GM18519 (cell line): ENCODE data around the gene ENPP3.

Source experiments
- ATAC-seq: cut with Tn5 transposase; IDR thresholded peaks from one replicate; pipeline ENCODE4 v1.9.1; 2021; ENCODE audit warnings: mild to moderate bottlenecking, moderate library complexity; ENCODE audit not compliant: unreplicated experiment, low FRiP score

The ENPP3 gene

DNA sequence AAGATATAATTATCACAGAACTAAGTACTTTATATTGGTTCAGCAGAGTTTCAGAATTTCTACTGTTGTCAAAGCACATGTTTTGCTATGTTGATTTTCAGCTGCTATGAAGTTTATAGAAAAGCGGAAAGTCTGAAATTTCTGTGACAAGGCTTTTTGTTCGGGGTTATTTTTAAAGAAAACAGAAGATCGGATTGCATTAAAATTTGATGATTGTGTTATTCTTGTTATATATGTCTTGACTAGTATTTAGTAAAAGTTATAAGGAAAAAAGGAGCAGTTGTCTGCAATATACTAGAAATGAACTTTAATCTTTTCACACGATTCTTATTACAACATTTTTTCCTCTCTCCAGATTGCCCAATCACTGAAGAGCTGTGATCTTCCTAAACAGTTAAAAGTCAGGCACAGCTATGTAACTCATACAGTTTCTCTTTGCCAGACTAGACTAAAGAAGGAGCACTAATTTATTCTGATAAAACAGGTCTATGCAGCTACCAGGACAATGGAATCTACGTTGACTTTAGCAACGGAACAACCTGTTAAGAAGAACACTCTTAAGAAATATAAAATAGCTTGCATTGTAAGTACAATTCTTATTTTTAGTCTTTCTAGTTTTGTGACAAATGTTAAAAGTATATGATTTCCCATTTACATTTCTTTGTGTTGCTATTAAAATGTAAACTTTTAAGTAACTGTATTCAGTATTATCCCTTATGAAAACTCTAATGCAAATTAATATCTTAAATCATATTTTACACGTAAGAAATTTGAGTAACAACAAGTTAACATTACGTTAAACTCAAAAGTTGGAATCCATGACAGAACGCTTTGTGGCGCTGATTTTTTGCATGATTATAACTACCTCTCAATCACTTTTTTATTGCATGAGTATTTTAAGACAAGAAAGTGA is at the start of gene ENPP3:
ENPP3 (plus strand) TSS at position 423 of the 913 bp plus-strand sequence; CDS start at position 506, 83 bp downstream.
- ATAC-seq, result no peak

DNA sequence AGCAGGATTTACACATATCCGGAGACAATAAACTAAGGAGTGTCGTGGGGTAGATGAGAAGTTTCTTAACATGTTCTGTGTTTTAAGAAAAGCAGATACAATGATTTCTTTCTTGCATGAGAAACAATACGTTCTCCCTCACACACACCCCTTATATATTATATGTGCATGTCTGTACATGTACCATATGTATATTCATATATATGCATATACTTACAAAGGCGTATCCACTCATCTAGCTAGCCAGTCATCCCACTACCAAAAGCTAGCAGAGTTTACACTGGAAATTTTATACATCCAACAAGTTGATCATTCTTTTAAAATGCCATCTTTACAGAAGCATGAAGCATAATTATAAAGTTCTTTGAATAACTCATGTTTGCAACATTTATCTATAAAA is 49.2 kb upstream of the ENPP3 start:
- ATAC-seq, result no peak

DNA sequence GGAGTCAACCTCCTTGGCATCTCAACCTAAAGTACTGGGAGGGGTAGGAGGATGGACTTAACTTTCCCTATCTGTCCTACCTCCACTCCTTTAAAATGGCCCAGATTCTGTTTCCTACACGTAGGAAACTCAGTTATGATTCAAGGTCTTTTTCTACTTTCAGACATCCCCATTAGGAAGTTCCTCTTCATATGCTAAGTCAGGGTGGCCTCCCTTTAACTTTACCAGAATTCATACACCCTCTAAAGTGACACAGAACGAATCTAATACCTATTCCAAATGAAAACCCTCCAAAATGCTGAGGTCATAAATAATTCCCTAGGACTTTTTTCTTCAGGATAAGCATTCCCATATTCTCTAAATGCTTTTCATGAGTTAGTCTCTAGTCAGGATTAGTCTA is 48.5 kb upstream of the ENPP3 start:
- no peak for ATAC-seq

DNA sequence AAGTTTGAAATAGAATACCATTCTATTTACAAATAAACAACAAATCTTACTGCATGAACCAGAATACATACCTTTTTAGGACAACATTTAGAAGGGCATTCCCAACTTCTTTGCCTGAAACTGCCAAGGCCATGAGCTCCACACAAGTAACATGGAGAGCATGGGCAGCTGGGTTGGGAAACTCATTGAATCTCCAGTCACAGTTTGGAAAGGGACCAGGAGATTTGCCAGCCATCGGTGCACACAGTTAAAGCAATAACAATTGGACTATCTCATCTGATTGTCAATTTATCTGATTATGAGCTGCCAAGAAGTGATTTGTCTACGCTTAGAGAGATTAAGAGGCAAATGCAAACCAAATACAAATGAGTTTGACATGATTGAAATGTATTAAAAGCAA is 44.2 kb upstream of the ENPP3 start:
- ATAC-seq, result no peak

DNA sequence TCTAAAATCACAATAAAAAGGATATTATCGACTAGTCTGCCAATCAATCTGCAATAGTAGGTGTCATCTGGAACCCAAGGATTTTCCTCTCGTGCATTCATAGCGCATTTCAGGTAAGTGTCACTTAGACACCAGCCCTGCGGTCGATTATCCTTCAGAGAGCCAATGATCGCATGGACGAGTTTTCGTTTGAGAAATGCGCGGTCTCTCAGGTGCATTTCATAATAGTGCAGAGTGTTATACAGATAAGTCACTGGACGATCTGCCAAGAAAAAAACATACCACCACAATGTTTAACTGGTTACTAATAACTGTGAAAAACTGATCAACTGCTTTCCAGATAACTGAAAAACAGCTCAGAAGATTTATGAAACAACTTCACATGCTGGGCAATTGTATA is 43.0 kb upstream of the ENPP3 start:
- no peak for ATAC-seq

DNA sequence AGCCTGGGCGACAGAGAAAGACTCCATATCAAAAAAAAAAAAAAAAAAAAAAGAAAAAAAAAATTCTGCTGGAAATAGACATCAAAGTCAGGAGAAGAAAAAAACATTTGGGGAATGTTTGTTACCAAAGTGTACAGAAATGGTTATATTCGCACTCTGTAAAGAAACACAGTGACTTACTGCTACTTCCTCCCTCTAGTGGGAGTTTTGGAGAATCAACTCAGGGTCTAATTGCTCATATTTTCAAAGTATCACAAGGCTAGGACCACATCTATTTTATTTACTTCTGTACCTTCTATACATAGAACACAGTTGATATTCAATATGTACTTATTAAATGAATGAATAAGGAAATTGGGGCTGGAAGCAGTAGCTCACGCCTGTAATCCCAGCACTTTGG is 39.7 kb upstream of the ENPP3 start:
- no peak for ATAC-seq

DNA sequence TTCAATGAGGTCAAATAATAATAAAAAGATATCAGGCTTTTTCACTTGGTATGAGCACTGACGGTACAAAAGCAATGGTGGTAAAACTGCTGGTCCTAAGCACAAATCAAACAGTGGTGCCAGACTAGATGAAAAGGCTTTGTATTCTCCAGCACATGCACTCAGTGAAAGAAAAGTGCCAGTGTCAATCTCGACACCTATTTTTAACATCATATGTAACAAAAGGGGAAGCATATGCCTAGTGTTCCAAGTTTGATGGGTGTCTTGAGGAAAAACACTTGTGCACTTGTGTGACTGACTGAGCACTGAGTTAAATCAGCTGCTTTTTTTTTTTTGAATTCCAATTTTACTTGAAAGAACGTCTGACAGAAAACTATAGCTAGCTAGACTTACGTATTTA is 36.4 kb upstream of the ENPP3 start:
- no peak for ATAC-seq

DNA sequence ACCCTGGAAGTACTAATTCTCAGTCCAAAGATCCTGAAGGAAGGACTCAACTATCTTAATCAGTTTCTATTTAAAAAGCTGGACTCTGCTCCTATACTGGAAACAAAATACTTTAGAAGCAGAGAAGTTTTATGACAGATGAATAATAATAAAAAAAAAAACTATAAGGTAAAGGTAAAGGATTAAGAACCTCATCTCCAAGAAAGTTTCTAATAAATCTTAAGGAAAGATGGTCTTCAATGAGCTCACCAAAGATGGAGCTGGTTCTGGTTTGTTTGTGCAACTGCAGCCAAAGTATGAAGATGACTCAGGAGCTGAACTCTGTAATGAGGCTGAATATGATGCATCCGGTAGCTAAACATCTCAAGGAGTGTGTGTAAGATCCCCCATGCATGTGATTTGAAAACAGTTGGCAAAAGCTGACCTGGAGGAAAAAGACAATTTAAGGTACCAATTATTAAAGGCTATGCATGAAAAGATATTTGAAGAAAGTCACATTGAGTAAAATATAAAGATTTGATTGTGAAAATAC is 34.3 kb upstream of the ENPP3 start:
- ATAC-seq, result no peak

DNA sequence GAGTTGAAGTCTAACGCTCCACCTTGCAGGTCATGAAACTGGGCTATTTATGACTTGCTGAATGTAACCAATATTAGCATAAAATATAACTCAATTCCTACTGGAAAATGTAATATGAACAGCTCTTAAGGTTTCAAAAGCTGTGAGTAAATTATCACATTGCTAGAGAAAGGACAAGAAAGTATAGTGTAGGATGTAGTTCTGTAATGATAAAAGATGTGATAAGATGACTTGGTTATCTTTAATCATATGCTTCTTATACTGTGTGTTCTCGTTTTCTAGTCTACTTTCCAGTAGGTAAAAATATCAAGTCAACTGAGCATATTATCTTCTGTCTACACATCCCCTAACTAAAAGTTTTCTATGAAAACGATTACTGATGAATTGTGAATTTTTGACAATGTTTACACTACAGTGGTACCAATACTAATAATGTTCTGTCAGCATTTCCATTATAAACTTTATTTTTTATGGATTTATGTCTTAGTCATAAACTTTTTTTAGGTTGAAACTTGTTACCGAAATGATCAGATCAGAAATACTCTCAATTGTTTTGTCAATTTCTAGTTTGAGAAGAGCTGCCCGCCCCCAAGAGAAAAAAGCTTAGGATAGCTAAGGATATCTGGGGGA is 23.7 kb upstream of the ENPP3 start:
- no peak for ATAC-seq

DNA sequence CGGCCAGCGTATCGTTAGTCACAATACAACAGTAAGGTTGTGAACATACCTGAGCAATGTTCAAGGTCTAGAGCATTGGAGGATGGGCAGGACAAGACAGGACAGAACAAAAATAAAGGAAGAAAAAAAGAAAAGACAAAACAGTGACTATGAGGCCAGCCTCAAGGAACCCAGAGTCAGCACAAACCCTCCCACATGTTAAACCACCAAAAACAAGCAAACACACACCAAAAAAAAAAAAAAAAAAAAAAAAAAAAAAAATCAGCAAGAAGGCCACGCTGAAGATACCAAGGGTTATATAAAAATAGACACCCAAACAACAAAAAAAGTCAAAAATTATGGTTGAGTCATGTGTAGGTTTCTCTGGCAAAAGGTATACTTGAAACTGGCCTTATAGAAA is 21.8 kb upstream of the ENPP3 start:
- ATAC-seq, result no peak

DNA sequence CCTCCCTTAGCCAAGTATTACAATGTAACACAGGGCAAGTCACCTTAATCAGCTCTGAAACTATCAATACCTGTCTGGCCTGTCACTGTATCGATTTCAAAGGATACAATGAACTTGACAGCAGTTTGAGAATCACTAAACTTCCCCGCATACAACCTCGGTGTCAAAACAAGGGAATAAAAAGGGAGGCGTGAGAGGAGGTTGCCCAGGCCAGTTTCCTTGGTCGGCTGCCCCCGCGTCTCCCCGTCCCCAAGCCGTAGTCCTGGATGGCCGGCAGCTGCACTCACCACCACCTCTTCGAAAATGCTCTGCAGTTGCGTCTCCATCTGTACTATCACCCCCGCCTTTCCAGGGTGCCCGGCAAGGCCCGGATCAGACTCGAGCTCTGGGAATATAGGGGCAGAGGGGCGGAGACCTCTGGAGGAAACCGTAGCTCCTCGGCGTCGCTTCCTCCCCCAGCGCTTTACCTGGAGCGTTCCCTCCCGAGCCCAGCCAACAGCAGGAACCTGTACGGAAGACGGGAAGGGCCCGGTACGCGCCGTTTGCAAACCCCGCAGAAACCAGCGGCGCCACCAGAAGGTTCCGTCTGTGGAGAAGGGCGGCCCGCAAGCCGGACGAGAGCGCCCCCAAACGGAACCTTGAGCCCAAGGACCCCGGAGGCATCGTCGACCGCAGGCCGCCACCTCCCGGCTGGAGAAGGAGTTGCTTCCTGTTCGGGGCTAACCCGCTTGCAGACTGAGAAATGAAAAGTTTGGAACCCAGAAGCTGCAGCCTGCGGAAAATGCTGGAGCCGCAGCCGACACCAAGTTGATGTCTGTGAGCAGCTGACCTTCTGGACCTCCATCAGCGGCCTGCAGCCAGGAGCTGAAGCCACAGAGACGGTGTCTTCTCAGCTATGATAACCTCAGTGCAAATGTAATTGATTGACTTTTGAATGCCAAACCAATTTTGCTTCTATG is 9.1 kb upstream of the ENPP3 start, which contains the start of gene MED23:
MED23 (minus strand) TSS at position 519 of the 959 bp plus-strand sequence; CDS start at position 326, 193 bp downstream.
- ATAC-seq, result peak; percentile 89

DNA sequence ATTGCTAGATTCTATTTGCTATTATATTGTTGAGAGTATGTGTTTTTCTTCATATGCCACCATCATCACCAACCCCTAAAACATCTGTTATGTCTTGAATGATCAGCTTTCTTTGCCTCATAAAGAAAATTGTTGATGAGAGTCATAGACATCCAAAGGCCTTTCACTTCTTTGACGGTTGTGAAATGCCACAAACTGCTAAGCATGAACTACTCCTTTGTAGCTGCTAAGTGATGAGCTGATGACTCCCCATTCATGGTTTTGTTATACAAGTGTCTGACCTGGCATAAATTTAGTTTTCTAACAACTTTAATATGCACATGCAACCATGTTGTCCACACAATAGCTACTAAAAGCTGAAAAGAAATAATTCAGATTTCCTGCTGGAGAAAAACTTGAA is 8.4 kb upstream of the ENPP3 start:
- no peak for ATAC-seq

DNA sequence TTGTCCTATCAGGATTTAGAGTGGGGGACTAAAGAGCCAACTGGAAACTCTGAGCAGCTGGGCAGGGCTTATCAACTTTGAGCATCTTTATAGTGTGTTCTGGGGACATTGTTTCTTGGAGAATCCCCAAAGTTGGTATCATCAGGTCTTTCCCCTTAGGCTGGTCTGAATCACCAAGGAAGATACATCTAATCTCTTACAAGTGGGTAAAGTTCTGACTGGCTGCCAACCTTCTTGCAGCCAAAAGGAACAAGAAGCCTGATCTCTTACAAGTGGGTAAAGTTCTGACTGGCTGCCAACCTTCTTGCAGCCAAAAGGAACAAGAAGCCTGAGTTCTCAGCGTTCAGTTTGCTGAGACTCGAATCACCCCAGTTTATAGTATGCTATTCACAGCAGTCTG is 7.5 kb upstream of the ENPP3 start:
- ATAC-seq, result no peak

DNA sequence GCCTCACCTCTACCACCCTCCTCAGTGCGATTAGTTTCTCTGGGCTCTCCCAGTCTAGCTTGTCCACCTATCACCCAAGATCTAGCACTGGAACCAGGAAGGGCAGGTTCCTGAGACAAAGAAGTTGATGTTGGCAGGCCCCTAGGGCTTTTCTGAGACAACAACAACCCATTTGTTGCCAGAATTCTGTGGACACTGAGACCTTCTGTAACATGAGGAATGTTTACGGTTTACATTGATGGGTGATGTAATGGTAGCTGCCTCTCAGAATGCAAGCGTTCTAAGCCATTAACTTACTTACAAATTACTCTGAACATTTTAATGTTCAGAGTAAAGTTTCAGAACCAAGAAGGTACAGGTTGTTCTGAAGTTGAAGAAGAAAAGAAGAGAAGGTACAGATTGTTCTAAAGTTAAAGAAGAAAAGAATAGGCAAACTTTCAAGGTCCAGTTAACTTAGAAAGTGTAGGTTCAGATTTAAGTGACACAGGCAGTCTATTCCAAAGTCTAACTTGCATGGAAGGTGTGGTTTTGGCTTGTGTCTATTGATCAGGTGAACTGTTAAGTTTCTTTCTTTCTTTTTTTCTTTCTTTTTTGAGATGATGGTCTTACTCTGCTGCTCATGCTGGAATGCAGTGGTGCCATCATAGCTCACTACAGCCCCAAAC is 5.3 kb upstream of the ENPP3 start:
- ATAC-seq, result no peak

DNA sequence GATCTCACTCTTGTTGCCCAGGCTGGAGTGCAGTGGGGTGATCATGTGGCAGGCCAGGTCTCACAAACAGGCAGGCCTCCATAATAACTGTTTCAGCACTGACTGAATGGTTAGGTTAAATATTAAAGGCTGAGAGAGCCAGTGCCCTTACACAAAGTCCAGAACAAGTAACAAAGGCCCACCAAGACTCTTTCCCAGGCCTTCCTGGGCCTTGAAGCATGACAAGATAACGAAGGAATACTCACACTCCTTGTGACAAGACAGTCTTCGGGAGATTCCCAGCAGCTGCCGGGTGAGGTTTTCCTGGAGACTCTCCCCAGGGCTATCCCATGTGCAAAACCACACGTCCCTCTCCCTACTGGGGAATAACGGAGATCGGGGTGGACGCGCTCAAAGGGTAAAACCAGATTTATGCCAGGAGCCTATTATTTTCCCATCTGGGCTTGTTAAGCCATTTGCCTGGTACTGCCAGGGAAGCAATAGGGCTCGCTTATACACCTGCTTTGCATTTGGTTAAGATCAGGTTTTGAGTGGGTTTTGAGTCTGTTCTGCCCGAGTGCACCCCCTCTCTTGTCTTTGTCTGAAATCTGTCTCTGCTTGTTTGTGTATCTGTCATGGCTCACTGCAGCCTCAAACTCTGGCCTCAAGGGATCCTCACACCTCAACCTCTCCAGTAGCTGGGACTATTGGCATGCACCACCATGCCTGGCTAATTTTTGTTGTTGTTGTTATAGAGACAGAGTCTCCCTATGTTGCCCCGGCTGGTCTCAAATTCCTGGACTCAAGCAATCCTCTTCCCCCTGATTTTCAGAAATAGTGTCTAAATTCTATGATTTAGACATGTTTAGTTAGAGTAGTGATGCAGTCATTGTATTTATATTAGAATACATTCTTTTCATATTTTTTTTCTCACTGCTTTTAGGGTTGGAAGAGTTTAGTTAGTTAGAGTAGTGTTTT is 1.4 kb upstream of the ENPP3 start:
- peak; percentile 68 for ATAC-seq

DNA sequence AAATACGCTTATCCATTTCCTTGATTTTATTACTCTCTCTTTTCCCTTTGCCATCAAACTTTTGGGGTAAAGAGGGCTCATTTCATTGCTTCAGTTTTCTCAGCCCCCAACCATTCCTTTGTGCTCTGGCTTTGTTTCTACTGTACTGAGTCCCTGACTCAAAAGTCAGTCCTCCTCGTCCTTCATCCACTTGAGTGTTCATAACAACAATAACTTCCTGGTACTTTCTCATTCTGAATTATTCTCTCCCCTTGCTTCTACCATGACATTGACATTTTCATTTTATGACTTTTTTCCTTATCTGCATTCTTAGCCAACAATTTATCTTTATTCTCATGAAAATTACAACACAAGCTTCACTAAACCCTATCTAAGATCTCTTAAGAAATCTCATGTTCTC is 911 bp downstream of the ENPP3 start:
- ATAC-seq, result no peak

DNA sequence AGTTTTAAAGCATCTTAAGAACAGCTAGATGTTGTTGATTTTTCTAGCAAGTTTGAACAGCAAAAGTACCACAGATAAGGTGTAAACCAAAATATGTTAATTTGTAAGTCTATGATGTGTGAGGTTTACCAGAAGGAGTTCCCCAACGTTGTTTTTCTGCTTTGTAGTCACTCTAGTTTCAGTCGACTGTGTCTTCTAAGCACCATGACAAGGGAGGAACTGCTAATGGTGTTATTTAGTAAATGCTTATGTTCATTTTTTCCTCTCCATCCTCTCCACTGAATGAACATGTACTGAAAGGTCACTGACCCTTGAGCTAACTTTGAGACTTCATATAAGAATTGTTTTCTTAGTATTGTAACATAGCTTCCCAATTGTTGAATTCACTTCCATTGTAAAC is 3.0 kb downstream of the ENPP3 start:
- ATAC-seq, result no peak

DNA sequence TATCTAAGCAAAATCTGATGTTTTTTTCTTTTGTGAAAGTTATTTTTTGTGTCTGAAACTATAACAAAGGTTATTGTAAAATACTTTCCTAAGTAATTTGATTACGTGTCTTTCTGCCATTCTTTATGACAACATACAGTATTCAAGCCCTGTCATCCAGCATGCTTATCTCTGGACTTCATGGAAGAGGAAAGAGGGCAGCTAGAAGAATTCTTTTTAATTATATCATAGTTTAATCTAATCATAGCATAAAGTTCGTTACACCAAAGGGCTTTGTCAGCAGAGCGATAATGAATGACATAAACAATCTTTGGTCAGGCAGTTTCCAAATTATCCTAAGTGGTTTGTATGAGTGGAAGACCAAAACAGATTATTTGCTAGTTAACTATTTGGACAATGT is 3.5 kb downstream of the ENPP3 start:
- no peak for ATAC-seq

DNA sequence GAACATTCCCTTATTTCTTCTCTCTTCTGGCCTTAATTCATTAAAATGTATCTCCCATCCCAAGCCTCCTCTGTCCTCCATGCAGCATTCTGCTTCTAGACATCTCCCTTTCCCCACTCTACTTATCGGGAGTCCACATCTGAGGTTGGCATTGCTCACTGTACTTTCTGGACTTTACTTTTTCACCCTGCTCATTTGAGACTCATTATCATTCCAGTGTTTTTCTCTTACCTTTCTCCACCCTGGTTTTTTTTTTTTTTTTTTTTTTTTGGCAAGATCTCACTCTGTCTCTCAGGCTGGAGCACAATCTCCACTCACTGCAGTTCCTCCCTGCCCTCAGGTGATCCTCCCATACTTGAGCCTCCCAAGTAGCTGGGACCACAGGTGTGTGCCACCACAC is 4.5 kb downstream of the ENPP3 start:
- no peak for ATAC-seq
